Neural cell (in vitro differentiated cells): ENCODE results near the gene SLC35B1. TPM values are rescaled to one million over a fixed set of nuclear protein-coding genes. Genes with fewer than 3 reads are reported as not detected.

Experiments
- H2AFZ ChIP-seq: fragments of 200-600, 300-800 bp; sonication (generic), shearing (Covaris generic); 2 replicates; pipeline ENCODE4 v1.6.0; 2014; ENCODE audit warnings: low read depth, mild to moderate bottlenecking, antibody characterized with exemption, low read length, moderate library complexity
- H3F3A ChIP-seq: fragments of 200-600 bp; shearing (Covaris generic); 2 replicates; pipeline ENCODE4 v1.6.1; 2016; ENCODE audit warnings: mild to moderate bottlenecking, moderate library complexity, mixed read lengths, antibody characterized with exemption, low read length; ENCODE audit not compliant: insufficient read depth, poor library complexity, severe bottlenecking
- H3K27ac ChIP-seq: fragments of 200-600, 300-800 bp; sonication (generic), shearing (Covaris generic); 2 replicates; pipeline ENCODE4 v1.5.1; 2014; ENCODE audit warnings: mild to moderate bottlenecking, low read length, moderate library complexity
- H3K27me3 ChIP-seq: fragments of 300-800, 200-600 bp; sonication (generic), shearing (Covaris generic); 2 replicates; pipeline ENCODE4 v1.6.0; 2014; ENCODE audit warnings: mild to moderate bottlenecking, low read depth, low read length, moderate library complexity; ENCODE audit not compliant: insufficient read depth
- H3K36me3 ChIP-seq: fragments of 300-800, 200-600 bp; sonication (generic), shearing (Covaris generic); 2 replicates; pipeline ENCODE4 v1.5.1; 2014; ENCODE audit warnings: mild to moderate bottlenecking, antibody characterized with exemption, low read length, moderate library complexity; ENCODE audit not compliant: insufficient read depth
- H3K4me2 ChIP-seq: fragments of 300-800, 200-600 bp; sonication (generic), shearing (Covaris generic); 2 replicates; pipeline ENCODE4 v1.6.0; 2014; ENCODE audit warnings: mild to moderate bottlenecking, low read length
- H3K4me3 ChIP-seq: fragments of 300-800, 200-600 bp; sonication (generic), shearing (Covaris generic); 2 replicates; pipeline ENCODE4 v1.5.1; 2014; ENCODE audit warnings: mild to moderate bottlenecking, low read length, moderate library complexity
- H3K79me2 ChIP-seq: fragments of 200-600 bp; shearing (Covaris generic); replicated peaks from 2 replicates; pipeline ENCODE4 v1.6.0; 2014; ENCODE audit warnings: mild to moderate bottlenecking, low read length, moderate library complexity; ENCODE audit not compliant: insufficient read depth
- H3K9ac ChIP-seq: fragments of 300-800, 200-600 bp; sonication (generic), shearing (Covaris generic); 2 replicates; pipeline ENCODE4 v1.6.1; 2016; ENCODE audit warnings: mild to moderate bottlenecking, low read length, mixed read lengths
- H3K9me2 ChIP-seq: fragments of 200-600 bp; shearing (Covaris generic); 2 replicates; pipeline ENCODE4 v1.6.1; 2016; ENCODE audit warnings: mild to moderate bottlenecking, low read length, mixed read lengths; ENCODE audit not compliant: insufficient read depth
- H3K9me3 ChIP-seq: fragments of 200-600, 300-800 bp; sonication (generic), shearing (Covaris generic); 2 replicates; pipeline ENCODE4 v1.6.1; 2016; ENCODE audit warnings: mild to moderate bottlenecking, mixed run types, low read length, moderate library complexity, mixed read lengths
- H4K20me1 ChIP-seq: fragments of 200-600 bp; shearing (Covaris generic); 2 replicates; pipeline ENCODE4 v1.6.1; 2016; ENCODE audit warnings: mild to moderate bottlenecking, mixed run types; ENCODE audit not compliant: insufficient read depth
- CTCF ChIP-seq: fragments of 450-650 bp; IDR thresholded peaks from 2 replicates; pipeline ENCODE4 v1.5.1; 2014; ENCODE audit warnings: antibody characterized with exemption, mild to moderate bottlenecking, moderate library complexity; ENCODE audit not compliant: poor library complexity, severe bottlenecking
- EP300 ChIP-seq: fragments of 450-650 bp; conservative IDR thresholded peaks from 2 replicates; pipeline ENCODE4 v1.6.1; 2014; ENCODE audit warnings: antibody characterized with exemption, mild to moderate bottlenecking, moderate library complexity; ENCODE audit not compliant: poor library complexity, severe bottlenecking
- EZH2 ChIP-seq: fragments of 200-600, 300-800 bp; shearing (Covaris generic), sonication (generic); IDR thresholded peaks from 2 replicates; pipeline ENCODE4 v1.6.1; 2014; ENCODE audit warnings: antibody characterized with exemption, low read length, borderline replicate concordance, mild to moderate bottlenecking; ENCODE audit not compliant: insufficient read depth, poor library complexity, severe bottlenecking
- MXI1 ChIP-seq: fragments of 450-650 bp; conservative IDR thresholded peaks from 2 replicates; pipeline ENCODE4 v1.6.1; 2014; ENCODE audit warnings: antibody characterized with exemption, mild to moderate bottlenecking; ENCODE audit not compliant: poor library complexity, severe bottlenecking
- POLR2AphosphoS5 ChIP-seq: IDR thresholded peaks from 2 replicates; pipeline ENCODE4 v1.6.1; 2012
- RAD21 ChIP-seq: fragments of 450-650 bp; conservative IDR thresholded peaks from 2 replicates; pipeline ENCODE4 v1.6.1; 2014; ENCODE audit warnings: antibody characterized with exemption, mild to moderate bottlenecking, moderate library complexity
- REST ChIP-seq: IDR thresholded peaks from 2 replicates; pipeline ENCODE4 v1.6.1; 2012; ENCODE audit warnings: borderline replicate concordance
- SMC3 ChIP-seq: fragments of 450-650 bp; conservative IDR thresholded peaks from 2 replicates; pipeline ENCODE4 v1.6.1; 2014; ENCODE audit warnings: antibody characterized with exemption, mild to moderate bottlenecking, moderate library complexity; ENCODE audit not compliant: poor library complexity
- TAF1 ChIP-seq: IDR thresholded peaks from 2 replicates; pipeline ENCODE4 v1.6.1; 2012; ENCODE audit warnings: low read depth
- polyA plus RNA-seq: library from polyadenylated mRNA; depleted of rRNA; stranded (reverse); fragments of >200 nt; gene quantifications from 2 replicates; pipeline ENCODE4 v1.2.3, GENCODE V29; 2014

Gene SLC35B1
- polyA plus RNA-seq, 1 donor from 2014 or later = 120 TPM

- Histone ChIP-seq H3K36me3 (no peaks in the 10 kb centered on the region), H3K9ac (no peak overlapping the region), H3K4me3 (no peak overlapping the region), H4K20me1 (no peaks in the 10 kb centered on the region), H3F3A (no peaks in the 10 kb centered on the region), H2AFZ (no peak overlapping the region), H3K79me2 (peaks cover 9% of the 10 kb centered on the region), H3K27me3 (no peaks in the 10 kb centered on the region), H3K9me2 (no peaks in the 10 kb centered on the region), H3K27ac (no peak overlapping the region), H3K4me2 (no peak overlapping the region), H3K9me3 (no peaks in the 10 kb centered on the region)
- TF ChIP-seq REST = no peak
- no peak for TF ChIP-seq EP300
- TF ChIP-seq TAF1 = no peak
- no peak for TF ChIP-seq POLR2AphosphoS5
- TF ChIP-seq MXI1 = no peak
- TF ChIP-seq SMC3 = no peak
- no peak for TF ChIP-seq EZH2
- no peak for TF ChIP-seq CTCF
- no peak for TF ChIP-seq RAD21
Measured at GRCh38 chr17:49681106-49681979, 26.4 kb downstream of the SLC35B1 start.

- Histone ChIP-seq H3K9ac (no peak overlapping the region), H4K20me1 (no peaks in the 10 kb centered on the region), H3K36me3 (no peaks in the 10 kb centered on the region), H3K9me2 (no peaks in the 10 kb centered on the region), H3K27me3 (no peaks in the 10 kb centered on the region), H3K4me2 (no peak overlapping the region), H3F3A (no peaks in the 10 kb centered on the region), H2AFZ (no peak overlapping the region), H3K9me3 (no peaks in the 10 kb centered on the region), H3K79me2 (peaks cover 19% of the 10 kb centered on the region), H3K4me3 (no peak overlapping the region), H3K27ac (no peak overlapping the region)
- no peak for TF ChIP-seq RAD21
- TF ChIP-seq MXI1 = no peak
- no peak for TF ChIP-seq REST
- TF ChIP-seq EP300 = no peak
Measured at GRCh38 chr17:49680314-49680713, 27.4 kb downstream of the SLC35B1 start.
